HepG2 (cell line): Measurements from ENCODE around the gene CD9. TPM values are rescaled to one million over a fixed set of nuclear protein-coding genes. Genes with fewer than 3 reads are reported as not detected.

ENCODE experiments used
- FOSL1 ChIP-seq: sonication (generic); formaldehyde crosslinking; IDR thresholded peaks from 2 replicates; pipeline ENCODE4 v1.9.0; 2021; ENCODE audit warnings: missing genetic modification reagents, borderline replicate concordance
- HDAC6 ChIP-seq: fragments of 200-600 bp; sonication (generic); IDR thresholded peaks from 2 replicates; pipeline ENCODE4 v1.7.0; 2017; ENCODE audit warnings: mild to moderate bottlenecking, antibody characterized with exemption, low read length, low read depth
- HMG20A ChIP-seq: IDR thresholded peaks from 2 replicates; pipeline ENCODE4 v1.6.1; 2016; ENCODE audit warnings: borderline replicate concordance
- KAT2B ChIP-seq: fragments of 150-350 bp; IDR thresholded peaks from 2 replicates; pipeline ENCODE4 v1.6.1; 2014; ENCODE audit warnings: low read depth, low read length, borderline replicate concordance
- MEF2D ChIP-seq: sonication (generic); formaldehyde crosslinking; IDR thresholded peaks from 2 replicates; pipeline ENCODE4 v1.5.1; 2020; ENCODE audit warnings: mild to moderate bottlenecking, missing genetic modification reagents
- NR2F1 ChIP-seq, 2 experiments: fragments of 450-650 bp in 1 of 2; formaldehyde crosslinking in 1 of 2; IDR thresholded peaks; 2 replicates each; pipeline versions ENCODE4 v1.5.0 to v1.6.1; 2016 to 2020; ENCODE audit warnings: mild to moderate bottlenecking in 1 of 2, missing compliant biosample characterization in 1 of 2, missing genetic modification reagents in 1 of 2, moderate library complexity in 1 of 2
- PHF20 ChIP-seq: sonication (generic); formaldehyde crosslinking; IDR thresholded peaks from 2 replicates; pipeline ENCODE4 v1.5.0; 2020; ENCODE audit warnings: mild to moderate bottlenecking, missing genetic modification reagents
- SIX1 ChIP-seq: sonication (generic); formaldehyde crosslinking; IDR thresholded peaks from 2 replicates; pipeline ENCODE4 v1.4.0; 2020; ENCODE audit warnings: missing genetic modification reagents, borderline replicate concordance
- SMAD9 ChIP-seq: sonication (generic); formaldehyde crosslinking; IDR thresholded peaks from 2 replicates; pipeline ENCODE4 v1.5.1; 2020; ENCODE audit warnings: mild to moderate bottlenecking, missing genetic modification reagents
- SNAPC4 ChIP-seq: sonication (generic); formaldehyde crosslinking; IDR thresholded peaks from 2 replicates; pipeline ENCODE4 v1.4.0; 2020; ENCODE audit warnings: mild to moderate bottlenecking, missing genetic modification reagents
- polyA plus RNA-seq, 8 experiments: library from polyadenylated mRNA; depleted of rRNA in 3 of 8; stranded (reverse) in 7 of 8; unstranded in 1 of 8; fragments of >200 nt; fragmentation: Illumina TruSeq in 4 of 8; extraction: Trizol in 4 of 8; gene quantifications; 2 replicates each; pipeline versions ENCODE4 v1.2.1 to v1.2.3, GENCODE V29; 2011 to 2016; ENCODE audit warnings: low read depth in 4 of 8, missing spikeins in 1 of 8, mixed read lengths in 1 of 8; ENCODE audit not compliant: insufficient read depth in 1 of 8
- total RNA-seq, 5 experiments: library from RNA; depleted of rRNA; stranded (reverse); fragments of >200 nt; fragmentation: Illumina TruSeq; extraction: Trizol; gene quantifications; 2 replicates each; pipeline ENCODE4 v1.2.3, GENCODE V29; 2016; ENCODE audit warnings: low read depth in 1 of 5
- TF ChIP-seq, protein P1 (sequence below): sonication (generic); formaldehyde crosslinking; IDR thresholded peaks from 2 replicates; pipeline ENCODE4 v1.5.0; 2020; ENCODE audit warnings: missing genetic modification reagents, mild to moderate bottlenecking, borderline replicate concordance
- TF ChIP-seq, protein P2 (sequence below): sonication (generic); formaldehyde crosslinking; IDR thresholded peaks from 2 replicates; pipeline ENCODE4 v1.8.1; 2023; ENCODE audit warnings: mild to moderate bottlenecking, missing genetic modification reagents
- TF ChIP-seq, protein P3 (sequence below): sonication (generic); formaldehyde crosslinking; IDR thresholded peaks from 2 replicates; pipeline ENCODE4 v1.4.0; 2020; ENCODE audit warnings: missing genetic modification reagents, mild to moderate bottlenecking, borderline replicate concordance
- TF ChIP-seq, protein P4 (sequence below): sonication (generic); formaldehyde crosslinking; IDR thresholded peaks from 2 replicates; pipeline ENCODE4 v1.4.0; 2020; ENCODE audit warnings: missing genetic modification reagents
- TF ChIP-seq, protein P5 (sequence below): IDR thresholded peaks from 2 replicates; pipeline ENCODE4 v1.6.1; 2012; ENCODE audit warnings: low read depth, low read length, improper control_type of control experiment

Gene CD9
- total and polyA plus RNA-seq, 2 of the 13 experiments (the other 11 are each of a cell fraction or from before 2014, with no cell fraction given), result 5.8 to 38.3 TPM

- TF ChIP-seq NR2F1 (CRISPR knock-in tag; IDR thresholded peaks at IDR 0.05) (peak in 1 of 2 experiments; percentile 46; a peak in 1 of 4 replicates), SMAD9 (CRISPR knock-in tag) (no peak), FOSL1 (CRISPR knock-in tag) (0 out of 2 replicates have a peak, but pooled peaks have one; percentile 27), SIX1 (CRISPR knock-in tag) (no peak), KAT2B (no peak), SNAPC4 (CRISPR knock-in tag) (no peak), PHF20 (CRISPR knock-in tag) (no peak), HMG20A (no peak), MEF2D (no peak), HDAC6 (no peak)
- TF ChIP-seq, protein P1, sequence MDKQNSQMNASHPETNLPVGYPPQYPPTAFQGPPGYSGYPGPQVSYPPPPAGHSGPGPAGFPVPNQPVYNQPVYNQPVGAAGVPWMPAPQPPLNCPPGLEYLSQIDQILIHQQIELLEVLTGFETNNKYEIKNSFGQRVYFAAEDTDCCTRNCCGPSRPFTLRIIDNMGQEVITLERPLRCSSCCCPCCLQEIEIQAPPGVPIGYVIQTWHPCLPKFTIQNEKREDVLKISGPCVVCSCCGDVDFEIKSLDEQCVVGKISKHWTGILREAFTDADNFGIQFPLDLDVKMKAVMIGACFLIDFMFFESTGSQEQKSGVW (CRISPR knock-in tag), result no peak
- TF ChIP-seq, protein P2, sequence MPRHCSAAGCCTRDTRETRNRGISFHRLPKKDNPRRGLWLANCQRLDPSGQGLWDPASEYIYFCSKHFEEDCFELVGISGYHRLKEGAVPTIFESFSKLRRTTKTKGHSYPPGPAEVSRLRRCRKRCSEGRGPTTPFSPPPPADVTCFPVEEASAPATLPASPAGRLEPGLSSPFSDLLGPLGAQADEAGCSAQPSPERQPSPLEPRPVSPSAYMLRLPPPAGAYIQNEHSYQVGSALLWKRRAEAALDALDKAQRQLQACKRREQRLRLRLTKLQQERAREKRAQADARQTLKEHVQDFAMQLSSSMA, result no peak
- TF ChIP-seq, protein P3, sequence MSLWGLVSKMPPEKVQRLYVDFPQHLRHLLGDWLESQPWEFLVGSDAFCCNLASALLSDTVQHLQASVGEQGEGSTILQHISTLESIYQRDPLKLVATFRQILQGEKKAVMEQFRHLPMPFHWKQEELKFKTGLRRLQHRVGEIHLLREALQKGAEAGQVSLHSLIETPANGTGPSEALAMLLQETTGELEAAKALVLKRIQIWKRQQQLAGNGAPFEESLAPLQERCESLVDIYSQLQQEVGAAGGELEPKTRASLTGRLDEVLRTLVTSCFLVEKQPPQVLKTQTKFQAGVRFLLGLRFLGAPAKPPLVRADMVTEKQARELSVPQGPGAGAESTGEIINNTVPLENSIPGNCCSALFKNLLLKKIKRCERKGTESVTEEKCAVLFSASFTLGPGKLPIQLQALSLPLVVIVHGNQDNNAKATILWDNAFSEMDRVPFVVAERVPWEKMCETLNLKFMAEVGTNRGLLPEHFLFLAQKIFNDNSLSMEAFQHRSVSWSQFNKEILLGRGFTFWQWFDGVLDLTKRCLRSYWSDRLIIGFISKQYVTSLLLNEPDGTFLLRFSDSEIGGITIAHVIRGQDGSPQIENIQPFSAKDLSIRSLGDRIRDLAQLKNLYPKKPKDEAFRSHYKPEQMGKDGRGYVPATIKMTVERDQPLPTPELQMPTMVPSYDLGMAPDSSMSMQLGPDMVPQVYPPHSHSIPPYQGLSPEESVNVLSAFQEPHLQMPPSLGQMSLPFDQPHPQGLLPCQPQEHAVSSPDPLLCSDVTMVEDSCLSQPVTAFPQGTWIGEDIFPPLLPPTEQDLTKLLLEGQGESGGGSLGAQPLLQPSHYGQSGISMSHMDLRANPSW (CRISPR knock-in tag), result no peak
- TF ChIP-seq, protein P4, sequence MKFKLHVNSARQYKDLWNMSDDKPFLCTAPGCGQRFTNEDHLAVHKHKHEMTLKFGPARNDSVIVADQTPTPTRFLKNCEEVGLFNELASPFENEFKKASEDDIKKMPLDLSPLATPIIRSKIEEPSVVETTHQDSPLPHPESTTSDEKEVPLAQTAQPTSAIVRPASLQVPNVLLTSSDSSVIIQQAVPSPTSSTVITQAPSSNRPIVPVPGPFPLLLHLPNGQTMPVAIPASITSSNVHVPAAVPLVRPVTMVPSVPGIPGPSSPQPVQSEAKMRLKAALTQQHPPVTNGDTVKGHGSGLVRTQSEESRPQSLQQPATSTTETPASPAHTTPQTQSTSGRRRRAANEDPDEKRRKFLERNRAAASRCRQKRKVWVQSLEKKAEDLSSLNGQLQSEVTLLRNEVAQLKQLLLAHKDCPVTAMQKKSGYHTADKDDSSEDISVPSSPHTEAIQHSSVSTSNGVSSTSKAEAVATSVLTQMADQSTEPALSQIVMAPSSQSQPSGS (CRISPR knock-in tag), result no peak
- TF ChIP-seq, protein P5, sequence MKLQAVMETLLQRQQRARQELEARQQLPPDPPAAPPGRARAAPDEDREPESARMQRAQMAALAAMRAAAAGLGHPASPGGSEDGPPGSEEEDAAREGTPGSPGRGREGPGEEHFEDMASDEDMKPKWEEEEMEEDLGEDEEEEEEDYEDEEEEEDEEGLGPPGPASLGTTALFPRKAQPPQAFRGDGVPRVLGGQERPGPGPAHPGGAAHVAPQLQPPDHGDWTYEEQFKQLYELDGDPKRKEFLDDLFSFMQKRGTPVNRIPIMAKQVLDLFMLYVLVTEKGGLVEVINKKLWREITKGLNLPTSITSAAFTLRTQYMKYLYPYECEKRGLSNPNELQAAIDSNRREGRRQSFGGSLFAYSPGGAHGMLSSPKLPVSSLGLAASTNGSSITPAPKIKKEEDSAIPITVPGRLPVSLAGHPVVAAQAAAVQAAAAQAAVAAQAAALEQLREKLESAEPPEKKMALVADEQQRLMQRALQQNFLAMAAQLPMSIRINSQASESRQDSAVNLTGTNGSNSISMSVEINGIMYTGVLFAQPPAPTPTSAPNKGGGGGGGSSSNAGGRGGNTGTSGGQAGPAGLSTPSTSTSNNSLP, result no peak
These were observed 1.6 kb downstream of the CD9 start (continued) for GRCh38 chr12:6201826-6202225.
